HEK293 (cell line): ENCODE measurements around the gene FTO.

Experiments
- CTCF ChIA-PET: fragments of 350-600 bp; formaldehyde crosslinking; extraction: SDS; loops from one replicate; lab custom pipeline; 2021; ENCODE audit warnings: antibody characterized with exemption; lab: Yijun Ruan, JAX
- POLR2A ChIA-PET: fragments of 300-600 bp; formaldehyde crosslinking; extraction: SDS; loops from one replicate; lab custom pipeline; 2020; ENCODE audit warnings: antibody characterized with exemption, inconsistent platforms; lab: Yijun Ruan, JAX
- H3K27ac ChIP-seq: fragments of 200-500 bp; sonication (Bioruptor generic); 2 replicates; pipeline ENCODE4 v1.5.1; 2014; ENCODE audit warnings: low read depth, low read length, control low read depth, inconsistent platforms; ENCODE audit errors: extremely low read depth
- H3K36me3 ChIP-seq, 2 experiments: fragments of 200-500 bp in 1 of 2; sonication (Bioruptor generic) in 1 of 2; 1 replicate in 1 of 2; 2 replicates in 1 of 2; pipeline ENCODE4 v1.5.1; 2014 to 2017; ENCODE audit warnings: inconsistent platforms in 2 of 2, low read length in 2 of 2; ENCODE audit not compliant: control insufficient read depth in 2 of 2, insufficient read depth in 1 of 2
- H3K4me1 ChIP-seq: fragments of 200-500 bp; sonication (Bioruptor generic); 2 replicates; pipeline ENCODE4 v1.5.1; 2014; ENCODE audit warnings: mild to moderate bottlenecking, low read length, inconsistent platforms; ENCODE audit not compliant: control insufficient read depth, insufficient read depth
- H3K4me3 ChIP-seq: 2 replicates; pipeline ENCODE4 v1.5.1; 2011; ENCODE audit warnings: low read depth, mild to moderate bottlenecking, control low read depth, low read length, moderate library complexity
- H3K9me3 ChIP-seq: fragments of 200-500 bp; sonication (Bioruptor generic); 2 replicates; pipeline ENCODE4 v1.5.1; 2014; ENCODE audit warnings: low read depth, low read length, inconsistent platforms; ENCODE audit not compliant: control insufficient read depth, insufficient read depth
- BCL11A ChIP-seq: fragments of 450-650 bp; formaldehyde crosslinking; IDR thresholded peaks from 2 replicates; pipeline ENCODE4 v1.5.1; 2016; ENCODE audit warnings: low read depth, missing biosample characterization, missing genetic modification characterization
- BCL11B ChIP-seq: fragments of 450-650 bp; formaldehyde crosslinking; IDR thresholded peaks from 2 replicates; pipeline ENCODE4 v1.5.1; 2016; ENCODE audit warnings: low read depth, missing biosample characterization, missing genetic modification characterization
- GFI1B ChIP-seq: fragments of 450-650 bp; formaldehyde crosslinking; IDR thresholded peaks from 2 replicates; pipeline ENCODE4 v1.5.1; 2016; ENCODE audit warnings: missing biosample characterization, missing genetic modification characterization
- GLIS1 ChIP-seq: fragments of 450-650 bp; formaldehyde crosslinking; IDR thresholded peaks from 2 replicates; pipeline ENCODE4 v1.5.1; 2016; ENCODE audit warnings: missing biosample characterization, missing genetic modification characterization
- GLIS2 ChIP-seq: fragments of 450-650 bp; formaldehyde crosslinking; IDR thresholded peaks from 2 replicates; pipeline ENCODE4 v1.5.1; 2016; ENCODE audit warnings: missing biosample characterization, missing genetic modification characterization
- PATZ1 ChIP-seq: fragments of 450-650 bp; formaldehyde crosslinking; IDR thresholded peaks from 2 replicates; pipeline ENCODE4 v1.5.1; 2016; ENCODE audit warnings: missing biosample characterization, missing genetic modification characterization
- SCRT2 ChIP-seq: fragments of 450-650 bp; formaldehyde crosslinking; IDR thresholded peaks from 2 replicates; pipeline ENCODE4 v1.5.1; 2016; ENCODE audit warnings: missing biosample characterization, missing genetic modification characterization
- ZFHX2 ChIP-seq: fragments of 450-650 bp; formaldehyde crosslinking; conservative IDR thresholded peaks from 2 replicates; pipeline ENCODE4 v1.5.1; 2016; ENCODE audit warnings: missing biosample characterization, missing genetic modification characterization
- ZFP69B ChIP-seq: fragments of 450-650 bp; formaldehyde crosslinking; IDR thresholded peaks from 2 replicates; pipeline ENCODE4 v1.5.1; 2016; ENCODE audit warnings: missing biosample characterization, missing genetic modification characterization
- ZIC2 ChIP-seq: fragments of 450-650 bp; formaldehyde crosslinking; IDR thresholded peaks from 2 replicates; pipeline ENCODE4 v1.5.1; 2016; ENCODE audit warnings: missing biosample characterization, missing genetic modification characterization
- ZNF148 ChIP-seq: fragments of 450-650 bp; formaldehyde crosslinking; IDR thresholded peaks from 2 replicates; pipeline ENCODE4 v1.5.0; 2017; ENCODE audit warnings: missing biosample characterization, missing genetic modification characterization, borderline replicate concordance
- ZNF174 ChIP-seq: fragments of 450-650 bp; formaldehyde crosslinking; IDR thresholded peaks from 2 replicates; pipeline ENCODE4 v1.5.0; 2017; ENCODE audit warnings: missing biosample characterization, mild to moderate bottlenecking, missing genetic modification characterization
- ZNF23 ChIP-seq: fragments of 450-650 bp; formaldehyde crosslinking; IDR thresholded peaks from 2 replicates; pipeline ENCODE4 v1.5.1; 2016; ENCODE audit warnings: missing biosample characterization, missing genetic modification characterization, borderline replicate concordance
- ZNF473 ChIP-seq: fragments of 450-650 bp; formaldehyde crosslinking; IDR thresholded peaks from 2 replicates; pipeline ENCODE4 v1.5.1; 2017; ENCODE audit warnings: missing biosample characterization, missing genetic modification characterization
- ZNF513 ChIP-seq: fragments of 450-650 bp; IDR thresholded peaks from 2 replicates; pipeline ENCODE4 v1.5.1; 2018; ENCODE audit warnings: missing biosample characterization, missing genetic modification characterization
- ZNF610 ChIP-seq: fragments of 450-650 bp; formaldehyde crosslinking; IDR thresholded peaks from 2 replicates; pipeline ENCODE4 v1.5.1; 2016; ENCODE audit warnings: missing biosample characterization, missing genetic modification characterization, borderline replicate concordance
- ZNF624 ChIP-seq: fragments of 450-650 bp; formaldehyde crosslinking; IDR thresholded peaks from 2 replicates; pipeline ENCODE4 v1.5.1; 2017; ENCODE audit warnings: missing biosample characterization, missing genetic modification characterization
- ZNF639 ChIP-seq: fragments of 450-650 bp; formaldehyde crosslinking; IDR thresholded peaks from 2 replicates; pipeline ENCODE4 v1.5.1; 2016; ENCODE audit warnings: missing biosample characterization, missing genetic modification characterization
- ZNF692 ChIP-seq: fragments of 450-650 bp; formaldehyde crosslinking; IDR thresholded peaks from 2 replicates; pipeline ENCODE4 v1.5.1; 2016; ENCODE audit warnings: missing biosample characterization, missing genetic modification characterization
- ZSCAN30 ChIP-seq: fragments of 450-650 bp; IDR thresholded peaks from 2 replicates; pipeline ENCODE4 v1.5.1; 2018; ENCODE audit warnings: missing biosample characterization, mild to moderate bottlenecking, missing genetic modification characterization, moderate library complexity
- ZXDB ChIP-seq: fragments of 450-650 bp; formaldehyde crosslinking; IDR thresholded peaks from 2 replicates; pipeline ENCODE4 v1.5.1; 2016; ENCODE audit warnings: missing biosample characterization, missing genetic modification characterization

FTO gene

GRCh38 chr16:53905028-53905427 lies 201.1 kb downstream of the FTO start:
- Histone ChIP-seq H3K27ac (no peak overlapping the region), H3K9me3 (no peaks in the 10 kb centered on the region), H3K4me1 (0 out of 2 replicates have a peak, but pooled peaks cover 2% of the 10 kb centered on the region), H3K4me3 (no peak overlapping the region), H3K36me3 (no peaks in the 10 kb centered on the region)
- no peak for TF ChIP-seq ZNF639
- no peak for TF ChIP-seq BCL11B
- TF ChIP-seq ZNF624 (tag by site-specific recombination) = no peak
- no peak for TF ChIP-seq PATZ1 (tag by site-specific recombination)
- no peak for TF ChIP-seq GLIS2
- no peak for TF ChIP-seq ZXDB (tag by site-specific recombination)
- TF ChIP-seq ZFHX2 = no peak
- no peak for TF ChIP-seq GLIS1 (tag by site-specific recombination)
- TF ChIP-seq ZNF473 (tag by site-specific recombination) = no peak
- TF ChIP-seq ZNF23 = no peak
- no peak for TF ChIP-seq BCL11A (tag by site-specific recombination)
- CTCF ChIA-PET = no interaction called here
- POLR2A ChIA-PET = no interaction called here

GRCh38 chr16:53908731-53909130 lies 204.8 kb downstream of the FTO start:
- Histone ChIP-seq H3K27ac (no peak overlapping the region), H3K4me3 (no peak overlapping the region), H3K9me3 (no peaks in the 10 kb centered on the region), H3K36me3 (no peaks in the 10 kb centered on the region), H3K4me1 (peaks cover 12% of the 10 kb centered on the region)
- ChIA-PET CTCF (no interaction called here), POLR2A (no interaction called here)
- 0 out of 2 replicates have a peak, but pooled peaks have one; percentile 15 for TF ChIP-seq ZIC2 (tag by site-specific recombination)
- no peak for TF ChIP-seq SCRT2 (tag by site-specific recombination)
- no peak for TF ChIP-seq ZNF174 (tag by site-specific recombination)
- no peak for TF ChIP-seq GFI1B (tag by site-specific recombination)
- TF ChIP-seq ZSCAN30 (tag by site-specific recombination) = no peak

GRCh38 chr16:53910990-53911389 lies 207.0 kb downstream of the FTO start:
- CTCF ChIA-PET = no interaction called here

More at GRCh38 chr16:53910990-53911389, 207.0 kb downstream of the FTO start:
- no peaks in the 10 kb centered on the region for H3K36me3 ChIP-seq
- peaks cover 15% of the 10 kb centered on the region for H3K4me1 ChIP-seq
- POLR2A ChIA-PET = no interaction called here
- no peak overlapping the region for H3K4me3 ChIP-seq
- no peaks in the 10 kb centered on the region for H3K9me3 ChIP-seq
- no peak overlapping the region for H3K27ac ChIP-seq
- TF ChIP-seq ZNF610 (tag by site-specific recombination) (no peak), ZFP69B (no peak), ZNF513 (tag by site-specific recombination) (no peak), ZNF148 (tag by site-specific recombination) (no peak), ZNF692 (tag by site-specific recombination) (no peak)
